Thymus (tissue), 11 donors: Measurements from ENCODE around the gene ELP5. TPM values are rescaled to one million over a fixed set of nuclear protein-coding genes. Genes with fewer than 3 reads are reported as not detected.
"Not testable (repeated sequence)": the region's sequence is repeated elsewhere in the genome, so short reads cannot be mapped to it uniquely, and the experiment has no call there.

ENCODE experiments used
- DNase-seq, 9 donors: peaks; one replicate each; pipeline ENCODE4 v3.0.0-alpha.2; 2013; ENCODE audit warnings: low spot score in 9 of 9, low read depth in 6 of 9, missing footprints in 1 of 9
- H3K27ac ChIP-seq, 2 donors: one replicate each; pipeline ENCODE4 v1.5.1; 2013; ENCODE audit warnings: control low read depth in 1 of 2, low read depth in 1 of 2, low read length in 1 of 2, mild to moderate bottlenecking in 1 of 2, moderate library complexity in 1 of 2
- H3K27me3 ChIP-seq, 2 donors: one replicate each; pipeline ENCODE4 v1.5.1; 2013; ENCODE audit warnings: low read length in 1 of 2; ENCODE audit not compliant: control insufficient read depth in 2 of 2, insufficient read depth in 1 of 2
- H3K36me3 ChIP-seq, 2 donors: one replicate each; pipeline ENCODE4 v1.5.1; 2013; ENCODE audit warnings: low read length in 1 of 2, mild to moderate bottlenecking in 1 of 2, moderate library complexity in 1 of 2; ENCODE audit not compliant: control insufficient read depth in 2 of 2, insufficient read depth in 2 of 2
- H3K4me1 ChIP-seq, 2 donors: one replicate each; pipeline ENCODE4 v1.5.1; 2013; ENCODE audit warnings: low read length in 2 of 2; ENCODE audit not compliant: control insufficient read depth in 2 of 2, insufficient read depth in 2 of 2
- H3K4me3 ChIP-seq, 2 donors: one replicate each; pipeline ENCODE4 v1.5.1; 2013; ENCODE audit warnings: low read length in 2 of 2, control low read depth in 1 of 2, mild to moderate bottlenecking in 1 of 2
- H3K9me3 ChIP-seq, 2 donors: one replicate each; pipeline ENCODE4 v1.5.1; 2013; ENCODE audit warnings: low read length in 1 of 2, mild to moderate bottlenecking in 1 of 2; ENCODE audit not compliant: control insufficient read depth in 2 of 2, insufficient read depth in 1 of 2
- WGBS: extraction: QIAGEN DNeasy Blood & Tissue Kit; methylation state at CpG from one replicate; pipeline ENCODE4 v1.1.7; 2013; 5-methylcytosine and 5-hydroxymethylcytosine counted together
- polyA plus RNA-seq: library from polyadenylated mRNA; stranded (reverse); fragments of 200-250 nt; gene quantifications from one replicate; pipeline ENCODE4 v1.2.3, GENCODE V29; 2013
- total RNA-seq: library from RNA; stranded (reverse); fragments of 120-200 nt; gene quantifications from one replicate; pipeline ENCODE4 v1.2.4, GENCODE V29; 2013
- donor health status: healthy.

ELP5 gene
- total and polyA plus RNA-seq, 2 donors, result 35.9 to 50.7 TPM

DNA sequence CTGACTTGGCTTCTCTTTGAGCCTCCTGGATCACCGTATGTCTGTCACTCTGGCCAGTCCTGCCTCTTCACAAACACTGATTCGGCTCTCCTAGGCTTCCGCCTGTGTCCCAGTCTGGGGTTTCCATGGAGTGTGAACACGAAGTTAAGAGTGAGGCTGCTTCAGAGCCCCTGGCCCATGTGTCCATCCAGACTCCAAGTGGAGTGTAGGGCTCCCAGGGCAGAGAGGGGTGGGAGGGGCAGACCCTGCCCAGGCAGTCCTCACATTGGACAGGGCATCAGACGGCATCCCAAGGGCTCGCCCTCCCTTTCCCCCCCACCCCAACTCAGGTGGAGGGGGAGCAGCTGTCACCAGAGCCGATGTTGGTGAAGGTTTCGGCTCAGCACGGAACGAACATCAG lies 8.2 kb upstream of the ELP5 start:
- H3K27ac ChIP-seq, H3K9me3 ChIP-seq, H3K4me3 ChIP-seq, H3K27me3 ChIP-seq, DNase-seq: not testable (repeated sequence)
- H3K36me3 ChIP-seq, result peaks cover 31 to 49% of the 10 kb centered on the region in 2 donors
- 95% methylated on average over 10 of the region's 10 CpGs for WGBS
- H3K4me1 ChIP-seq, result peaks cover 13 to 32% of the 10 kb centered on the region in 2 donors

DNA sequence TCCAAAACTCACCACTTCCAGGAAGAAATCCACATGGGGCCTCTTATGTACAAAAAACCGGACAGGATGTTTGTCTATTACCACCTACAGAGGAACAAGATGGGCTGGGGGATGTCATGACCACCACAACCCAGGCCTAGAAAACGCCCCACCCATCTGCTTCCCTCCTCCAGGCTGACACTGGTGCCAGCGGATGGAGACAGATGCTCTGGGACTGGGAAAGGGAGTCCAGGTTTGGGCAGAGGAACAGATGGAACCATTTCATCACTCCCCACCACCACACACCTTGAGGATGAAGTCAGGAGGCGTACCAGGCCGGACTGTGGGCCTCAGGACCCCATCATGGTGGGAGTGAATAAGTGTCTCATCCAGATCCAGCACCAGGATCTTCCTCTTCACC lies 5.2 kb upstream of the ELP5 start:
- Histone ChIP-seq H3K36me3 (peaks cover 21 to 37% of the 10 kb centered on the region in 2 donors), H3K27ac (no peak overlapping the region), H3K4me1 (peaks cover 12 to 31% of the 10 kb centered on the region in 2 donors), H3K4me3 (no peak overlapping the region), H3K27me3 (no peaks in the 10 kb centered on the region), H3K9me3 (no peaks in the 10 kb centered on the region)
- 98% methylated on average over 5 of the region's 5 CpGs for WGBS
- no peak for DNase-seq

GRCh38 chr17:7248796-7249195 lies 3.2 kb upstream of the ELP5 start:
- Histone ChIP-seq H3K4me1 (peaks cover 12 to 27% of the 10 kb centered on the region in 2 donors), H3K9me3 (no peaks in the 10 kb centered on the region), H3K27me3 (no peaks in the 10 kb centered on the region), H3K4me3 (no peak overlapping the region), H3K36me3 (peaks cover 21 to 35% of the 10 kb centered on the region in 2 donors), H3K27ac (no peak overlapping the region)
- DNase-seq, result no peak
- 96% methylated on average over 4 of the region's 4 CpGs for WGBS

DNA sequence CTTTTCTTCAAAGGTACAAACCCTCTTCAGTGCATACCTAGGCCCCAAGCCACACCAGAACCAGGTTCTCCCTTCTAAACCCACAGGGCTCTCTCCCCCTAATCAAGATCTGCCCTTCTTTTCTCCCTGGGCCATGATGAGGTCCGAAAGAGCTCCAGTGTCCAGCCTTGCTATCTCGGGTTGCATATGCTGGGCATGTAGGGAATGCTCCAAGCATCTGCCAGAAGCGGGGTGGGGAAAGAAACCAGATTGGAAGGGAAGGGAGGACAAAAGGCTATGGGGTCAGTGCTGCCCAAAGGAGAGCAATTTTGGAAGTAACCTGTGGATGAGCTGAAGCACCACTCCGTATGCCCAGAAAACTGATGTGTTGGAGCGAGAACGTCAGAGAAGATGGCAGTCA lies 2.8 kb upstream of the ELP5 start:
- peaks cover 12 to 27% of the 10 kb centered on the region in 2 donors for H3K4me1 ChIP-seq
- 94% methylated on average over 6 of the region's 6 CpGs for WGBS
- no peak for DNase-seq
- no peak overlapping the region for H3K27ac ChIP-seq
- no peaks in the 10 kb centered on the region for H3K9me3 ChIP-seq
- H3K4me3 ChIP-seq, result no peak overlapping the region
- no peaks in the 10 kb centered on the region for H3K27me3 ChIP-seq
- peaks cover 17 to 35% of the 10 kb centered on the region in 2 donors for H3K36me3 ChIP-seq

DNA sequence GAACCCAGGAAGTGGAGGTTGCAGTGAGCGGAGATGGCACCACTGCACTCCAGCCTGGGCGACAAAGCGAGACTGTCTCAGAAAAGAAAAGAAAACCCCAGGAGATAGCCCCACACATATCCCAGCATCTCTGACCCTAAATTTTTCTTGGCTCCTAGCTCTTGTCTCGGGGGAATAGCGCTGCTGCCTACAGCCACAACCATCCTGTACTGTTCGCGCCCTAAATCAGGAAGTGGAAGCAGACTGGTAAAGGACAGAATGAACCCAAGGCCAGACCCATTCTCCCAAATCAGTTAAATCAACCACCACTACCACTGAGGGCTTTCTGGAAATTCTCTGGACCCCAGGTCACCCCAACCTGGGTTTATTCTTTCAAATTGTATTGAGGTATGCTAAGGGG lies 2.2 kb upstream of the ELP5 start:
- Histone ChIP-seq H3K36me3 (peaks cover 19 to 35% of the 10 kb centered on the region in 2 donors), H3K9me3 (no peaks in the 10 kb centered on the region), H3K4me1 (peaks cover 12 to 27% of the 10 kb centered on the region in 2 donors), H3K4me3 (peak overlapping the region; percentile 85 to 88), H3K27ac (peak overlapping the region in 1 of 2 donors; percentile 14), H3K27me3 (no peaks in the 10 kb centered on the region)
- 86% methylated on average over 7 of the region's 7 CpGs for WGBS
- DNase-seq, result no peak

DNA sequence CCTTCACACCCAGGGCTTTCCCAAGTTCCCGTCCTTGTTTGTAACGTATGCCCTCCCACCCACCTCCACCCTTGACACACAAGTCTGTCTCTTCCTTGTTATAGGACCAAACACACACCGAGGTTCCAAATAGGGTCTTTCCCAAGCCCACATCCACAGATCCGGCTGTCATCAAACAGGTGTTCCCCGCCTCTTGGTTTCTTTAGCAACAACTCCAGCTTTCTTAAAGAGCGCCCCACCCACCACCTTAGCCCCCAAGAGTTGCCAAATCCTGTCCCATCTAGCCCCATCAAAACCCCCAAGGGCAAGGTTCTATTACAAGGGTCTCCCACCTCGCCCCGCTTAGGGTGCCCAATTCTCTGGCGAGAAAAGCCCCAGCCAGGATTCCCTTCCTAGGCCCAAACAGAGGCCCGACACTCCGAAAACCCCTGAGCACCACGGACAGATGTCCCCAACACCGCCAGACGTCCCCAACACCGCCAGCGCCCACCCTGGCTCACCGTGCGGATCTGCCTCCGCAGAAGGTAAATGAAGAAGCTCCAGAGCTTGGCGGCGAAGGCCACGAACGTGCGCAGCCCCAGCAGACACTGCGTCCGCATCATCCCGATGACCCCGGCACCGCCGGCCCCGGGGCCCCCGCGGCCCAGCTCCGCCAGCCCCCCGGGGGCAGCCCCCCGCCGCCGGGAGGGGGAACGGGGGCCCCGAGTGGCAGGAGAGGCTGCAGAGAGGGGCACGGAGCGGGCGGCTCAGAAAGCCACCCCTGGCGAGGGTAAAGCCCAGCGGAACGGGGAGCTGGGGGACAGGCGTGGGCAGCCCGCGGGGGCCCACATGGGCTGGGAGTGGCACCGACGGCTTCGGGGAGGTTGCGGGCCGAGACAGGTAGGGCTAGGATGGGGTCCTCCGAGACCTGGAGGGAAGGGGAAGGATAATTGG lies 1.1 kb upstream of the ELP5 start:
- DNase-seq, result peak in 1 of 9 donors; percentile 31
- Histone ChIP-seq H3K9me3 (no peaks in the 10 kb centered on the region), H3K27ac (peak overlapping the region; percentile 82 to 99), H3K4me3 (peak overlapping the region; percentile 85 to 88), H3K27me3 (no peaks in the 10 kb centered on the region), H3K36me3 (peaks cover 19 to 32% of the 10 kb centered on the region in 2 donors), H3K4me1 (peaks cover 12 to 27% of the 10 kb centered on the region in 2 donors)
- under 1% methylated on average over 55 of the region's 55 CpGs for WGBS

GRCh38 chr17:7251661-7252175 lies 297 bp upstream of the ELP5 start, which contains the start of gene CTDNEP1:
Gene CTDNEP1 (minus strand): TSS chr17:7251734. CDS start chr17:7251296, 438 bp downstream.
- peak within 1 kb of the TSS; percentile 85 to 88 for H3K4me3 ChIP-seq
- peak; percentile 98 to 100 (median 99) for DNase-seq
- peaks cover 20 to 32% of the 10 kb centered on the region in 2 donors for H3K36me3 ChIP-seq
- H3K27ac ChIP-seq, result peak within 1 kb of the TSS; percentile 97 to 99
- H3K27me3 ChIP-seq, result no peaks in the 10 kb centered on the region
- H3K4me1 ChIP-seq, result peaks cover 12 to 27% of the 10 kb centered on the region in 2 donors
- WGBS, result under 1% methylated on average over 41 of the region's 41 CpGs
- peaks cover 0 to under 1% of the 10 kb centered on the region in 2 donors for H3K9me3 ChIP-seq

DNA sequence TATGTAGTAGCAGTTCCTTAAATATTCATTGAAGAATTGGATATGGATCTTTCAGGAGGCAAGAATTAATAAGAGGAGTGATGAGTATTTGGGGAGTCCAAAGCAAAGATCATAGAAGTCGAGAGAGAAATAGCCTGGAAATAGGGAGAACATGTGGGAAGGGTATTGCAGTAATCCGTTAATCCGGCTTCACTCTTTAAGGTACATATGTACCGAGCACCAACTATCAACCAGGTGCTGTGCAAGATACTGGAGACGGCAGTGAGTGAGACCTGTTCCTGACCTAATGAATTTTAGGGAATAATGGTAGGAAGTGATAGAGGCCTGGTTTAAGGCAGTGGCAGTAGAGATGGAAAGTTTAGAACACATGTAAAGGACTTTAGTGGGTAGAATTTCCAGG lies 1.1 kb downstream of the ELP5 start:
- H3K27me3 ChIP-seq, result no peaks in the 10 kb centered on the region
- 93% methylated on average over 5 of the region's 5 CpGs for WGBS
- peaks cover 12 to 27% of the 10 kb centered on the region in 2 donors for H3K4me1 ChIP-seq
- peaks cover 0 to 4% of the 10 kb centered on the region in 2 donors for H3K9me3 ChIP-seq
- peaks cover 26 to 36% of the 10 kb centered on the region in 2 donors for H3K36me3 ChIP-seq
- peak overlapping the region in 1 of 2 donors; percentile 97 for H3K27ac ChIP-seq
- no peak for DNase-seq
- H3K4me3 ChIP-seq, result peak overlapping the region; percentile 85 to 88

GRCh38 chr17:7254511-7254910 lies 2.5 kb downstream of the ELP5 start:
- no peaks in the 10 kb centered on the region for H3K27me3 ChIP-seq
- WGBS, result 98% methylated on average over 4 of the region's 4 CpGs
- H3K36me3 ChIP-seq, result peaks cover 40 to 43% of the 10 kb centered on the region in 2 donors
- no peak overlapping the region for H3K4me3 ChIP-seq
- DNase-seq, result no peak
- no peak overlapping the region for H3K27ac ChIP-seq
- peaks cover 12 to 18% of the 10 kb centered on the region in 2 donors for H3K4me1 ChIP-seq
- peaks cover 0 to 4% of the 10 kb centered on the region in 2 donors for H3K9me3 ChIP-seq
